Effector memory CD8-positive, alpha-beta T cell (primary cell): Measurements from ENCODE around the gene EFTUD2.
A peak's percentile ranks its signal among the peaks of the same experiment; 100 is the strongest.

Experiments
- ATAC-seq: fragments of 150-1000 bp; cut with Tn5 transposase; replicated peaks from 2 replicates; pipeline ENCODE4 v1.10.0; 2021; ENCODE audit warnings: mild to moderate bottlenecking, moderate library complexity
- DNase-seq, 3 experiments: peaks; one replicate each; pipeline ENCODE4 v3.0.0; 2021
- H3K27ac Mint-ChIP-seq, 2 donors: one replicate each; pipeline ENCODE4 v1.8.0; 2022; ENCODE audit warnings: mild to moderate bottlenecking in 2 of 2, mixed read lengths in 2 of 2, moderate library complexity in 2 of 2
- H3K27me3 Mint-ChIP-seq, 2 donors: one replicate each; pipeline ENCODE4 v1.8.0; 2022; ENCODE audit warnings: mixed read lengths in 2 of 2
- H3K36me3 Mint-ChIP-seq: one replicate; pipeline ENCODE4 v1.8.0; 2022; ENCODE audit warnings: mild to moderate bottlenecking, moderate library complexity, mixed read lengths; ENCODE audit not compliant: insufficient read depth
- H3K4me1 Mint-ChIP-seq, 2 donors: one replicate each; pipeline ENCODE4 v1.8.0; 2022; ENCODE audit warnings: low read depth in 2 of 2, mixed read lengths in 2 of 2
- H3K4me3 Mint-ChIP-seq, 2 donors: one replicate each; pipeline ENCODE4 v1.8.0; 2022; ENCODE audit warnings: mild to moderate bottlenecking in 2 of 2, mixed read lengths in 2 of 2, moderate library complexity in 2 of 2
- H3K9me3 Mint-ChIP-seq, 2 donors: one replicate each; pipeline ENCODE4 v1.8.0; 2022; ENCODE audit warnings: mixed read lengths in 2 of 2

The EFTUD2 gene

GRCh38 chr17:44920565-44920940 lies 21.3 kb upstream of the EFTUD2 start:
- no peak for ATAC-seq
- H3K4me1 Mint-ChIP-seq = no peaks in the 10 kb centered on the region
- peak overlapping the region in 1 of 2 donors; percentile 54 for H3K27ac Mint-ChIP-seq
- peaks cover 10 to 55% of the 10 kb centered on the region in 2 donors for H3K27me3 Mint-ChIP-seq
- no peaks in the 10 kb centered on the region for H3K36me3 Mint-ChIP-seq
- no peak overlapping the region for H3K4me3 Mint-ChIP-seq
- H3K9me3 Mint-ChIP-seq = no peaks in the 10 kb centered on the region
- no peak for DNase-seq

- H3K9me3 Mint-ChIP-seq = no peaks in the 10 kb centered on the region
- no peak overlapping the region for H3K4me3 Mint-ChIP-seq
- H3K27ac Mint-ChIP-seq = no peak overlapping the region
- DNase-seq (peak; percentile 24 to 34 (median 29)), ATAC-seq (peak; percentile 76)
- peaks cover 11 to 60% of the 10 kb centered on the region in 2 donors for H3K27me3 Mint-ChIP-seq
- H3K4me1 Mint-ChIP-seq = no peaks in the 10 kb centered on the region
- no peaks in the 10 kb centered on the region for H3K36me3 Mint-ChIP-seq
Observed at GRCh38 chr17:44919885-44920564, 20.8 kb upstream of the EFTUD2 start.

GRCh38 chr17:44919411-44919810 lies 20.2 kb upstream of the EFTUD2 start:
- peaks cover 17 to 66% of the 10 kb centered on the region in 2 donors for H3K27me3 Mint-ChIP-seq
- ATAC-seq = no peak
- H3K4me1 Mint-ChIP-seq = no peaks in the 10 kb centered on the region
- peak overlapping the region in 1 of 2 donors; percentile 28 for H3K27ac Mint-ChIP-seq
- H3K9me3 Mint-ChIP-seq = no peaks in the 10 kb centered on the region
- no peak overlapping the region for H3K4me3 Mint-ChIP-seq
- DNase-seq = no peak
- no peaks in the 10 kb centered on the region for H3K36me3 Mint-ChIP-seq

DNA sequence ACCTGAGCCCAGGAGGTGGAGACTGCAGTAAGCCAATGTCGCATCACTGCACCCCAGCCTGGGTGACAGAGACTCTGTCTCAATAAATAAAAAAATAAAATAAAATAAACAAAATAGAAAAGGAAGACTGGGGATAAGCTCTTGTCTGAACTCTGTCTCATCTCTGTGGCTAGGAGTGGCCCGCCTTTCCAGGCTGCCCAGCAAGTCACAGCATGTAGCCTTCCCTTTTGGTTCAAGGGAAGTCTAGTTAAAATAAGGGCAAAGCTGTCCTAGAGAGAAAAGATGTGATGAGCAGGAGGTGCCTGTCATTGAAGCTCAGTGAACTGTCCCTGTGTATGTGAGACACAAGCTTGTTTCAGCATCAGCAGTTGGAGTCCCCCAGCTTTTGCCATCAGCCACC lies 18.8 kb upstream of the EFTUD2 start:
- no peaks in the 10 kb centered on the region for H3K36me3 Mint-ChIP-seq
- peaks cover 25 to 78% of the 10 kb centered on the region in 2 donors for H3K27me3 Mint-ChIP-seq
- H3K4me3 Mint-ChIP-seq = no peak overlapping the region
- DNase-seq (no peak), ATAC-seq (no peak)
- peaks cover 5% of the 10 kb centered on the region in 2 donors for H3K4me1 Mint-ChIP-seq
- no peaks in the 10 kb centered on the region for H3K9me3 Mint-ChIP-seq
- no peak overlapping the region for H3K27ac Mint-ChIP-seq

- DNase-seq = no peak
- no peak overlapping the region for H3K4me3 Mint-ChIP-seq
- no peak for ATAC-seq
- peaks cover 5% of the 10 kb centered on the region in 2 donors for H3K4me1 Mint-ChIP-seq
- no peak overlapping the region for H3K27ac Mint-ChIP-seq
- no peaks in the 10 kb centered on the region for H3K9me3 Mint-ChIP-seq
- H3K27me3 Mint-ChIP-seq = peaks cover 28 to 78% of the 10 kb centered on the region in 2 donors
- H3K36me3 Mint-ChIP-seq = no peaks in the 10 kb centered on the region
Observed at GRCh38 chr17:44917456-44917855, 18.2 kb upstream of the EFTUD2 start.

DNA sequence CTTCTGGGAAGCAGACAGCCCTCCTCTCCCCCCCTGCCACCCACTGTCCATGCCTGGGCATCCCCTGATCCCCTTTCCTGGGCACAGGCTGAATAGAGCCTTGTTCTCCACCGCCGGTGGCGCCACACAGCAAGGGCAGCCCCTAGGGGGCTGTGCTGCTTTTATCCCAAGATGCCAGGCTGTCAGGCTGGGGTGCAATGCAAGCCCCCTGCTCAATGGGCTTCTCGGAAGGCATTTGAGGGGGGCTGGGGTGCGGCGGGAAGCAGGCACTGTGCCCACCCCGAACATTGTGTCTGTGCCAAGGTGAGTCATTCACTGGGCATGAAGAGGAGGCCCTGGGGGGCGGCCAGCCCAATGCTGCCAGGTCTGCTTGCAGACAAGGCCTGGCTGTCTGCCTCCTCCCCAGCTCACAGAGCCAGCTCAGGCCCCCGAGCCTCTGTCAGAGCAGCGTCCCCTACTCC lies 17.6 kb upstream of the EFTUD2 start:
- Mint-ChIP-seq H3K9me3 (no peaks in the 10 kb centered on the region), H3K4me1 (peaks cover 5% of the 10 kb centered on the region in 2 donors), H3K27me3 (peaks cover 30 to 78% of the 10 kb centered on the region in 2 donors), H3K36me3 (no peaks in the 10 kb centered on the region), H3K27ac (no peak overlapping the region), H3K4me3 (no peak overlapping the region)
- DNase-seq = no peak
- ATAC-seq = no peak

DNA sequence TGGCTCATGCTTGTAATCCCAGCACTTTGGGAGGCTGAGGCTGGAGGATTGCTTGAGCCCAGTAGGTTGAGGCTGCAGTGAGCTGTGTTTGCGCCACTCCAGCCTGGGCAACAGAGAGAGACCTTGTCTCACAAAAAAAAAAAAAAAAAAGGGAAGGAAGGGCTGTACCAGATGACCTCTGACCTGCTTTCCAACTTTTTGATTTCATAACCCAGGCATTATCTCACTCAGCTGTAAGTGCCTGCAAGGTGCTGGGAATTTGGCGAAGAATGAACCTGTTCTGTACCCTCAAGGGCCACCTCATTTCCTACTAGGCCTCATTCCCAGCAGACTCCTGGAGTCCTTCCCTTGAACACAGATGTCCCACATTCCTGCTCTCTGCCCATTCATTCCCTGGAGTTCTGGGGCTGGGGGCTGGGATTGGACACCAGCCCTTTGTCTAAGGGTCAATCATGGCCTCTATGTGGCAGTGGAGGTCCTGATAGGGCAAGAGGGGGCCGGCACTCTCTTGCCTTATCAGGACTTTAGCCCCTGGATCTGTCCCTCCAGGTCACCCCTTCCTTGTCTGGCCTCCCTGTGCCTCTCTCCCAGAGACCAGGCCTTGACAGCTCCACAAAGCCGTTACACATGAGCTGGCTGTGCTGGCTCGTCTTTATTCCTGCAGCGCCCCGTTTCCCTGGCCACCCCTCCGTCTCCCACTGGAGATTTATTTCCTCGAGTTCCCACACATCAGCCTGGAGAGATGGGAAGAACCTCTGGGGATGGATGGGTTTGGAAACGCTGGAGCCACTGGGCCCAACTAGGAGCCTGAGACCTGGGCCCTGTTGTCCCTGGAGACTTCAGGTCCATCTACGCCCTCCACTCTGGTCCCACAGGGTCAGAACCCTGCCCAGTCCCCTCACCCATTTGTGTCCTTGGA lies 16.9 kb upstream of the EFTUD2 start:
- Mint-ChIP-seq H3K27me3 (peaks cover 24 to 76% of the 10 kb centered on the region in 2 donors), H3K4me1 (peaks cover 5% of the 10 kb centered on the region in 2 donors), H3K27ac (no peak overlapping the region), H3K36me3 (no peaks in the 10 kb centered on the region), H3K4me3 (no peak overlapping the region), H3K9me3 (no peaks in the 10 kb centered on the region)
- DNase-seq (no peak), ATAC-seq (no peak)

DNA sequence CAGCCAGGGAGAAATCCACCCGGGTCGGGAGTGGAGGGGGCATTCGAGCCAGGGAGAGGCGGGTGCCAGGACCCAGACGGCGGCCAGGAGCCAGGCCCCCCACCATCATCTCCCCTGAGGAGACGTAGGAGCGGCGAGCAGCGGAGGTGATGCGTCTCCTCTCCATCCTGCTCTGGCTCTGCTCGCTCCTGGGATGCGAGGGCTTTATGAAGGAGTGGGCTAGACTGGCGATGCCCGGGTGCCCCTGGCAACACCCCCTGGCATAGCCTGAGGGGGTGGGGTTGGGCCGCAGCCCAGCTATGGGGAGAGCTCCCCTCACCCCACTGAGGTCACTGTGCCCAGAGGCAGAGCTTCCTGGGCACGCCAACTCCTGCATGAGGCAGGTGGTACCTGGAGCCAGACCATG lies 16.1 kb upstream of the EFTUD2 start, which contains the start of gene GFAP:
Gene GFAP (minus strand): TSS at position 180 of the 406 bp plus-strand sequence. CDS start 14 bp downstream, at position 166.
- ATAC-seq (no peak), DNase-seq (no peak)
- Mint-ChIP-seq H3K4me1 (peaks cover 9 to 10% of the 10 kb centered on the region in 2 donors), H3K9me3 (no peaks in the 10 kb centered on the region), H3K4me3 (no peak within 1 kb of the TSS), H3K36me3 (no peaks in the 10 kb centered on the region), H3K27ac (no peak within 1 kb of the TSS), H3K27me3 (peaks cover 26 to 75% of the 10 kb centered on the region in 2 donors)

- Mint-ChIP-seq H3K27me3 (peaks cover 26 to 72% of the 10 kb centered on the region in 2 donors), H3K4me1 (peaks cover 9 to 10% of the 10 kb centered on the region in 2 donors), H3K4me3 (no peak overlapping the region), H3K9me3 (no peaks in the 10 kb centered on the region), H3K36me3 (no peaks in the 10 kb centered on the region), H3K27ac (no peak overlapping the region)
- ATAC-seq = no peak
- no peak for DNase-seq
Observed at GRCh38 chr17:44914698-44915271, 15.5 kb upstream of the EFTUD2 start.

GRCh38 chr17:44914148-44914547 lies 14.9 kb upstream of the EFTUD2 start:
- peaks cover 9 to 10% of the 10 kb centered on the region in 2 donors for H3K4me1 Mint-ChIP-seq
- no peak for ATAC-seq
- H3K27me3 Mint-ChIP-seq = peaks cover 26 to 72% of the 10 kb centered on the region in 2 donors
- no peaks in the 10 kb centered on the region for H3K36me3 Mint-ChIP-seq
- no peaks in the 10 kb centered on the region for H3K9me3 Mint-ChIP-seq
- no peak overlapping the region for H3K27ac Mint-ChIP-seq
- no peak for DNase-seq
- H3K4me3 Mint-ChIP-seq = no peak overlapping the region

DNA sequence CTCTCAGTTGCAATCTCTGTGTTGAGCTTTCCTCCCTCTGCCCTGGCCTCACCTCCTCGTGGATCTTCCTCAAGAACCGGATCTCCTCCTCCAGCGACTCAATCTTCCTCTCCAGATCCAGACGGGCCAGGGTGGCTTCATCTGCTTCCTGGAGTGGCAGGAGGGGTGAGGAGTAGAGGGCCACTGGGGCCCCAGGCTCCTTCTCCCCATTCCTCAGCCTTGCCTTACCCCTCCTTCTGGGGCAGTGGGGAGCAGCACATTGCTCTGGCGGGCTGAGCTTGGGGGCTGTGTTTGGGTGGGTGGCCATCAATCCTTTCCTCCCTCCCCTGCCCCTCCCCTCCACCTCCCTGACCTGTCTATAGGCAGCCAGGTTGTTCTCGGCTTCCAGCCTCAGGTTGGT lies 14.4 kb upstream of the EFTUD2 start:
- Mint-ChIP-seq H3K27me3 (peaks cover 26 to 72% of the 10 kb centered on the region in 2 donors), H3K4me1 (peaks cover 9 to 10% of the 10 kb centered on the region in 2 donors), H3K27ac (no peak overlapping the region), H3K9me3 (no peaks in the 10 kb centered on the region), H3K36me3 (no peaks in the 10 kb centered on the region), H3K4me3 (no peak overlapping the region)
- ATAC-seq = no peak
- DNase-seq = no peak

GRCh38 chr17:44912763-44913544 lies 13.7 kb upstream of the EFTUD2 start:
- peaks cover 26 to 72% of the 10 kb centered on the region in 2 donors for H3K27me3 Mint-ChIP-seq
- no peak overlapping the region for H3K27ac Mint-ChIP-seq
- DNase-seq (no peak), ATAC-seq (no peak)
- H3K36me3 Mint-ChIP-seq = no peaks in the 10 kb centered on the region
- H3K9me3 Mint-ChIP-seq = no peaks in the 10 kb centered on the region
- H3K4me1 Mint-ChIP-seq = peaks cover 9 to 10% of the 10 kb centered on the region in 2 donors
- peak overlapping the region in 1 of 2 donors; percentile 41 for H3K4me3 Mint-ChIP-seq
